GM19438 (cell line): ENCODE results near the gene PDE9A.
"Not testable (repeated sequence)": the region's sequence is repeated elsewhere in the genome, so short reads cannot be mapped to it uniquely, and the experiment has no call there.

Source experiments
- ATAC-seq: cut with Tn5 transposase; IDR thresholded peaks from one replicate; pipeline ENCODE4 v1.9.1; 2021; ENCODE audit warnings: low read depth; ENCODE audit not compliant: unreplicated experiment

PDE9A gene

GRCh38 chr21:42784896-42785451, 131.6 kb downstream of the PDE9A start:
- no peak for ATAC-seq

- ATAC-seq = no peak
Observed at GRCh38 chr21:42785666-42786427, 132.4 kb downstream of the PDE9A start.

GRCh38 chr21:42786884-42787283, 133.5 kb downstream of the PDE9A start:
- no peak for ATAC-seq

GRCh38 chr21:42787613-42788012, 134.2 kb downstream of the PDE9A start:
- no peak for ATAC-seq

- ATAC-seq = no peak
Observed at GRCh38 chr21:42790520-42791065, 137.2 kb downstream of the PDE9A start.

GRCh38 chr21:42793774-42794173, 140.4 kb downstream of the PDE9A start:
- no peak for ATAC-seq

GRCh38 chr21:42794551-42794950, 141.1 kb downstream of the PDE9A start:
- no peak for ATAC-seq

GRCh38 chr21:42796327-42797062, 143.1 kb downstream of the PDE9A start:
- no peak for ATAC-seq

GRCh38 chr21:42797522-42797921, 144.1 kb downstream of the PDE9A start:
- ATAC-seq = no peak

GRCh38 chr21:42798106-42798505, 144.7 kb downstream of the PDE9A start:
- no peak for ATAC-seq

- no peak for ATAC-seq
Observed at GRCh38 chr21:42799516-42799915, 146.1 kb downstream of the PDE9A start.

GRCh38 chr21:42799948-42800347, 146.5 kb downstream of the PDE9A start:
- ATAC-seq = no peak

- ATAC-seq = not testable (repeated sequence)
Observed at GRCh38 chr21:42801616-42802015, 148.2 kb downstream of the PDE9A start.

- ATAC-seq = no peak
Observed at GRCh38 chr21:42806509-42807140, 153.2 kb downstream of the PDE9A start.

GRCh38 chr21:42807293-42807895, 154.0 kb downstream of the PDE9A start:
- not testable (repeated sequence) for ATAC-seq

- no peak for ATAC-seq
Observed at GRCh38 chr21:42807938-42808613, 154.7 kb downstream of the PDE9A start.

- no peak for ATAC-seq
Observed at GRCh38 chr21:42809171-42809570, 155.8 kb downstream of the PDE9A start.

- ATAC-seq = no peak
Observed at GRCh38 chr21:42809577-42810475, 156.4 kb downstream of the PDE9A start.

- no peak for ATAC-seq
Observed at GRCh38 chr21:42811960-42812359, 158.5 kb downstream of the PDE9A start.
